ENCODE data around the gene FZD4. TPM values are rescaled to one million over a fixed set of nuclear protein-coding genes. Genes with fewer than 3 reads are reported as not detected.

Gene FZD4
- total RNA-seq, 4 donors from 2014 or later: 245 to 540 (median 326) TPM

- TF ChIP-seq CTCF (IDR thresholded peaks at IDR 0.05; ENCODE audit: low read depth): no peak
These were observed 2.9 kb upstream of the FZD4 start for GRCh38 chr11:86957976-86958646.

- TF ChIP-seq CTCF (IDR thresholded peaks at IDR 0.05; ENCODE audit: low read depth): no peak
These were observed 1.7 kb upstream of the FZD4 start for GRCh38 chr11:86956905-86957195.

GRCh38 chr11:86955111-86955360 lies 159 bp downstream of the FZD4 start:
- no peak for TF ChIP-seq CTCF (IDR thresholded peaks at IDR 0.05; ENCODE audit: low read depth)

GRCh38 chr11:86954269-86955110 lies 705 bp downstream of the FZD4 start:
- TF ChIP-seq CTCF (IDR thresholded peaks at IDR 0.05; ENCODE audit: low read depth): no peak

GRCh38 chr11:86952221-86952875 lies 2.8 kb downstream of the FZD4 start:
- no peak for TF ChIP-seq CTCF (IDR thresholded peaks at IDR 0.05; ENCODE audit: low read depth)

- no peak for TF ChIP-seq CTCF (IDR thresholded peaks at IDR 0.05; ENCODE audit: low read depth)
These were observed 3.5 kb downstream of the FZD4 start for GRCh38 chr11:86951706-86952105.

- TF ChIP-seq CTCF (IDR thresholded peaks at IDR 0.05; ENCODE audit: low read depth): no peak
These were observed 4.6 kb downstream of the FZD4 start for GRCh38 chr11:86950661-86950995.
